Neural cell (in vitro differentiated cells): ENCODE results near the gene ZNF783.

Experiments used
- CTCF ChIP-seq: fragments of 450-650 bp; IDR thresholded peaks from 2 replicates; pipeline ENCODE4 v1.5.1; 2014; ENCODE audit warnings: antibody characterized with exemption, mild to moderate bottlenecking, moderate library complexity; ENCODE audit not compliant: poor library complexity, severe bottlenecking
- EP300 ChIP-seq: fragments of 450-650 bp; conservative IDR thresholded peaks from 2 replicates; pipeline ENCODE4 v1.6.1; 2014; ENCODE audit warnings: antibody characterized with exemption, mild to moderate bottlenecking, moderate library complexity; ENCODE audit not compliant: poor library complexity, severe bottlenecking
- EZH2 ChIP-seq: fragments of 200-600, 300-800 bp; shearing (Covaris generic), sonication (generic); IDR thresholded peaks from 2 replicates; pipeline ENCODE4 v1.6.1; 2014; ENCODE audit warnings: antibody characterized with exemption, low read length, borderline replicate concordance, mild to moderate bottlenecking; ENCODE audit not compliant: insufficient read depth, poor library complexity, severe bottlenecking
- MXI1 ChIP-seq: fragments of 450-650 bp; conservative IDR thresholded peaks from 2 replicates; pipeline ENCODE4 v1.6.1; 2014; ENCODE audit warnings: antibody characterized with exemption, mild to moderate bottlenecking; ENCODE audit not compliant: poor library complexity, severe bottlenecking
- RAD21 ChIP-seq: fragments of 450-650 bp; conservative IDR thresholded peaks from 2 replicates; pipeline ENCODE4 v1.6.1; 2014; ENCODE audit warnings: antibody characterized with exemption, mild to moderate bottlenecking, moderate library complexity
- REST ChIP-seq: IDR thresholded peaks from 2 replicates; pipeline ENCODE4 v1.6.1; 2012; ENCODE audit warnings: borderline replicate concordance

GRCh38 chr7:149310113-149310836 is 48.3 kb downstream of the ZNF783 start:
- no peak for TF ChIP-seq EZH2
- TF ChIP-seq CTCF: peak; percentile 36
- no peak for TF ChIP-seq REST
- no peak for TF ChIP-seq EP300
- TF ChIP-seq RAD21: no peak
- TF ChIP-seq MXI1: no peak
